ENCODE measurements around the gene PMVK.
"Not testable (repeated sequence)": the region's sequence is repeated elsewhere in the genome, so short reads cannot be mapped to it uniquely, and the experiment has no call there.

Gene PMVK

GRCh38 chr1:154925335-154926170 lies 11.0 kb downstream of the PMVK start:
- peaks cover 0 to 78% (median 62%) of the 10 kb centered on the region in 5 donors for H3K36me3 ChIP-seq (ENCODE audit: control insufficient read depth in 5 of 5, insufficient read depth in 5 of 5, low read length in 5 of 5)

GRCh38 chr1:154923695-154924094 lies 12.8 kb downstream of the PMVK start:
- Histone ChIP-seq H3K36me3 (ENCODE audit: control insufficient read depth in 5 of 5, insufficient read depth in 5 of 5, low read length in 5 of 5) (peaks cover 0 to 64% (median 54%) of the 10 kb centered on the region in 5 donors), H3K27ac (ENCODE audit: low read depth, low read length) (no peak overlapping the region), H3K27me3 (ENCODE audit: control insufficient read depth in 5 of 5, insufficient read depth in 4 of 5, low read length in 5 of 5) (no peaks in the 10 kb centered on the region), H3K4me3 (ENCODE audit: low read depth in 1 of 5, low read length in 5 of 5) (no peak overlapping the region), H3K9ac (ENCODE audit: low read length in 5 of 5) (no peak overlapping the region), H3K4me1 (ENCODE audit: control insufficient read depth in 5 of 5, insufficient read depth in 5 of 5, low read length in 5 of 5) (peaks cover 0 to 7% (median 0%) of the 10 kb centered on the region in 5 donors), H3K9me3 (ENCODE audit: control insufficient read depth in 5 of 5, low read length in 5 of 5) (no peaks in the 10 kb centered on the region)

More at GRCh38 chr1:154925335-154926170, 11.0 kb downstream of the PMVK start:
- Histone ChIP-seq H3K9ac (ENCODE audit: low read length in 5 of 5) (peak overlapping the region in 1 of 5 donors; percentile 56), H3K9me3 (ENCODE audit: control insufficient read depth in 5 of 5, low read length in 5 of 5) (no peaks in the 10 kb centered on the region), H3K4me1 (ENCODE audit: control insufficient read depth in 5 of 5, insufficient read depth in 5 of 5, low read length in 5 of 5) (peaks cover 0 to 7% (median 0%) of the 10 kb centered on the region in 5 donors), H3K27me3 (ENCODE audit: control insufficient read depth in 5 of 5, insufficient read depth in 4 of 5, low read length in 5 of 5) (no peaks in the 10 kb centered on the region), H3K27ac (ENCODE audit: low read depth, low read length) (no peak overlapping the region), H3K4me3 (ENCODE audit: low read depth in 1 of 5, low read length in 5 of 5) (no peak overlapping the region)

GRCh38 chr1:154913273-154913672 lies 23.2 kb downstream of the PMVK start:
- Histone ChIP-seq H3K9ac (ENCODE audit: low read length in 5 of 5) (no peak overlapping the region), H3K36me3 (ENCODE audit: control insufficient read depth in 5 of 5, insufficient read depth in 5 of 5, low read length in 5 of 5) (peaks cover 0 to 2% (median 0%) of the 10 kb centered on the region in 5 donors), H3K27me3 (ENCODE audit: control insufficient read depth in 5 of 5, insufficient read depth in 4 of 5, low read length in 5 of 5) (no peaks in the 10 kb centered on the region), H3K4me1 (ENCODE audit: control insufficient read depth in 5 of 5, insufficient read depth in 5 of 5, low read length in 5 of 5) (peaks cover 0 to 6% (median 3%) of the 10 kb centered on the region in 5 donors), H3K4me3 (ENCODE audit: low read depth in 1 of 5, low read length in 5 of 5) (no peak overlapping the region), H3K27ac (ENCODE audit: low read depth, low read length) (no peak overlapping the region), H3K9me3 (ENCODE audit: control insufficient read depth in 5 of 5, low read length in 5 of 5) (no peaks in the 10 kb centered on the region)

- no peaks in the 10 kb centered on the region for H3K27me3 ChIP-seq (ENCODE audit: control insufficient read depth in 5 of 5, insufficient read depth in 4 of 5, low read length in 5 of 5)
- no peak overlapping the region for H3K9ac ChIP-seq (ENCODE audit: low read length in 5 of 5)
- H3K9me3 ChIP-seq (ENCODE audit: control insufficient read depth in 5 of 5, low read length in 5 of 5): no peaks in the 10 kb centered on the region
- no peak overlapping the region for H3K4me3 ChIP-seq (ENCODE audit: low read depth in 1 of 5, low read length in 5 of 5)
- peaks cover 0 to 6% (median 3%) of the 10 kb centered on the region in 5 donors for H3K4me1 ChIP-seq (ENCODE audit: control insufficient read depth in 5 of 5, insufficient read depth in 5 of 5, low read length in 5 of 5)
- H3K27ac ChIP-seq (ENCODE audit: low read depth, low read length): no peak overlapping the region
- peaks cover 0 to 2% (median 0%) of the 10 kb centered on the region in 5 donors for H3K36me3 ChIP-seq (ENCODE audit: control insufficient read depth in 5 of 5, insufficient read depth in 5 of 5, low read length in 5 of 5)
Measured at GRCh38 chr1:154912755-154913154, 23.8 kb downstream of the PMVK start.

GRCh38 chr1:154911691-154912550 lies 24.6 kb downstream of the PMVK start:
- Histone ChIP-seq H3K9me3 (ENCODE audit: control insufficient read depth in 5 of 5, low read length in 5 of 5) (no peaks in the 10 kb centered on the region), H3K36me3 (ENCODE audit: control insufficient read depth in 5 of 5, insufficient read depth in 5 of 5, low read length in 5 of 5) (peaks cover 0 to 2% (median 0%) of the 10 kb centered on the region in 5 donors), H3K9ac (ENCODE audit: low read length in 5 of 5) (no peak overlapping the region), H3K27me3 (ENCODE audit: control insufficient read depth in 5 of 5, insufficient read depth in 4 of 5, low read length in 5 of 5) (no peaks in the 10 kb centered on the region), H3K4me1 (ENCODE audit: control insufficient read depth in 5 of 5, insufficient read depth in 5 of 5, low read length in 5 of 5) (peaks cover 0 to 6% (median 3%) of the 10 kb centered on the region in 5 donors), H3K4me3 (ENCODE audit: low read depth in 1 of 5, low read length in 5 of 5) (no peak overlapping the region), H3K27ac (ENCODE audit: low read depth, low read length) (no peak overlapping the region)

GRCh38 chr1:154910851-154911250 lies 25.7 kb downstream of the PMVK start:
- H3K36me3 ChIP-seq (ENCODE audit: control insufficient read depth in 5 of 5, insufficient read depth in 5 of 5, low read length in 5 of 5): peaks cover 0 to 2% (median 0%) of the 10 kb centered on the region in 5 donors
- H3K27ac ChIP-seq (ENCODE audit: low read depth, low read length): no peak overlapping the region

GRCh38 chr1:154908937-154909336 lies 27.6 kb downstream of the PMVK start:
- peaks cover 0 to 6% (median 3%) of the 10 kb centered on the region in 5 donors for H3K4me1 ChIP-seq (ENCODE audit: control insufficient read depth in 5 of 5, insufficient read depth in 5 of 5, low read length in 5 of 5)

More at GRCh38 chr1:154910851-154911250, 25.7 kb downstream of the PMVK start:
- Histone ChIP-seq H3K27me3 (ENCODE audit: control insufficient read depth in 5 of 5, insufficient read depth in 4 of 5, low read length in 5 of 5) (no peaks in the 10 kb centered on the region), H3K4me3 (ENCODE audit: low read depth in 1 of 5, low read length in 5 of 5) (no peak overlapping the region), H3K9ac (ENCODE audit: low read length in 5 of 5) (no peak overlapping the region), H3K4me1 (ENCODE audit: control insufficient read depth in 5 of 5, insufficient read depth in 5 of 5, low read length in 5 of 5) (peaks cover 0 to 6% (median 3%) of the 10 kb centered on the region in 5 donors), H3K9me3 (ENCODE audit: control insufficient read depth in 5 of 5, low read length in 5 of 5) (no peaks in the 10 kb centered on the region)

GRCh38 chr1:154908129-154908528 lies 28.4 kb downstream of the PMVK start:
- H3K9me3 ChIP-seq (ENCODE audit: control insufficient read depth in 5 of 5, low read length in 5 of 5); H3K27ac ChIP-seq (ENCODE audit: low read depth, low read length); H3K4me3 ChIP-seq (ENCODE audit: low read depth in 1 of 5, low read length in 5 of 5); H3K36me3 ChIP-seq (ENCODE audit: control insufficient read depth in 5 of 5, insufficient read depth in 5 of 5, low read length in 5 of 5); H3K27me3 ChIP-seq (ENCODE audit: control insufficient read depth in 5 of 5, insufficient read depth in 4 of 5, low read length in 5 of 5); H3K9ac ChIP-seq (ENCODE audit: low read length in 5 of 5); H3K4me1 ChIP-seq (ENCODE audit: control insufficient read depth in 5 of 5, insufficient read depth in 5 of 5, low read length in 5 of 5): not testable (repeated sequence)

More at GRCh38 chr1:154908937-154909336, 27.6 kb downstream of the PMVK start:
- no peak overlapping the region for H3K4me3 ChIP-seq (ENCODE audit: low read depth in 1 of 5, low read length in 5 of 5)
- no peaks in the 10 kb centered on the region for H3K9me3 ChIP-seq (ENCODE audit: control insufficient read depth in 5 of 5, low read length in 5 of 5)
- H3K27ac ChIP-seq (ENCODE audit: low read depth, low read length): no peak overlapping the region
- no peaks in the 10 kb centered on the region for H3K27me3 ChIP-seq (ENCODE audit: control insufficient read depth in 5 of 5, insufficient read depth in 4 of 5, low read length in 5 of 5)
- H3K9ac ChIP-seq (ENCODE audit: low read length in 5 of 5): no peak overlapping the region
- peaks cover 0 to 2% (median 0%) of the 10 kb centered on the region in 5 donors for H3K36me3 ChIP-seq (ENCODE audit: control insufficient read depth in 5 of 5, insufficient read depth in 5 of 5, low read length in 5 of 5)

- Histone ChIP-seq H3K36me3 (ENCODE audit: control insufficient read depth in 5 of 5, insufficient read depth in 5 of 5, low read length in 5 of 5) (peaks cover 0 to 2% (median 0%) of the 10 kb centered on the region in 5 donors), H3K27me3 (ENCODE audit: control insufficient read depth in 5 of 5, insufficient read depth in 4 of 5, low read length in 5 of 5) (no peaks in the 10 kb centered on the region), H3K27ac (ENCODE audit: low read depth, low read length) (no peak overlapping the region), H3K9ac (ENCODE audit: low read length in 5 of 5) (no peak overlapping the region), H3K9me3 (ENCODE audit: control insufficient read depth in 5 of 5, low read length in 5 of 5) (no peaks in the 10 kb centered on the region), H3K4me3 (ENCODE audit: low read depth in 1 of 5, low read length in 5 of 5) (no peak overlapping the region), H3K4me1 (ENCODE audit: control insufficient read depth in 5 of 5, insufficient read depth in 5 of 5, low read length in 5 of 5) (peaks cover 0 to 2% (median 0%) of the 10 kb centered on the region in 5 donors)
Measured at GRCh38 chr1:154906621-154907081, 29.9 kb downstream of the PMVK start.
